ENCODE data around the gene STK16. TPM values are rescaled to one million over a fixed set of nuclear protein-coding genes. Genes with fewer than 3 reads are reported as not detected.

The STK16 gene
- total and polyA plus RNA-seq, 2 of the 4 experiments (the other 2 are of a cell fraction) = 44.4 to 50.1 TPM

GRCh38 chr2:219290381-219291171 is 45.3 kb downstream of the STK16 start:
- Histone ChIP-seq H3K9me1 (ENCODE audit: insufficient read depth, low read length) (peaks cover 11% of the 10 kb centered on the region; the same call in 1 of the 2 replicates), H4K20me1 (ENCODE audit: insufficient read depth, low read length) (peaks cover 9% of the 10 kb centered on the region; the same call in 1 of the 2 replicates), H3K14ac (replicated peaks; ENCODE audit: low read depth, low read length) (no peak overlapping the region), H2BK120ac (ENCODE audit: low read depth, low read length) (no peak overlapping the region; the same call in 1 of the 2 replicates), H3K27ac (ENCODE audit: insufficient read depth, low read length) (no peak overlapping the region), H3K4ac (ENCODE audit: low read depth, low read length) (peak overlapping the region; percentile 86; the same call in 1 of the 2 replicates), H4K91ac (ENCODE audit: insufficient read depth, low read depth, low read length) (peak overlapping the region; percentile 81; the same call in 1 of the 2 replicates), H3K4me2 (ENCODE audit: low read depth, low read length) (no peak overlapping the region), H3K56ac (ENCODE audit: extremely low read depth, insufficient read depth, low read length) (no peak overlapping the region), H2BK5ac (ENCODE audit: low read depth, low read length, poor library complexity, severe bottlenecking) (no peak overlapping the region), H3K23ac (ENCODE audit: low read depth, low read length) (no peak overlapping the region), H2AFZ (replicated peaks; ENCODE audit: low read length, poor library complexity) (peak overlapping the region; percentile 77), H2AK9ac (replicated peaks; ENCODE audit: low read depth, low read length, poor library complexity) (peak overlapping the region; percentile 94), H2BK15ac (ENCODE audit: low read depth, low read length) (no peak overlapping the region; the same call in 2 of the 3 replicates), H3K79me1 (ENCODE audit: low read depth in 1 of 2, low read length in 2 of 2) (no peaks in the 10 kb centered on the region), H2AK5ac (ENCODE audit: low read depth, low read length) (peak overlapping the region; percentile 74; the same call in 1 of the 2 replicates), H3K9me3 (ENCODE audit: control insufficient read depth, insufficient read depth, low read length) (no peaks in the 10 kb centered on the region), H4K8ac (ENCODE audit: low read depth in 2 of 2, low read length in 2 of 2) (no peak overlapping the region; a peak in 1 of 4 replicates), H3K27me3 (ENCODE audit: control insufficient read depth, insufficient read depth, low read length) (no peaks in the 10 kb centered on the region), H3K18ac (ENCODE audit: low read depth, low read length) (no peak overlapping the region), H3K4me3 (ENCODE audit: insufficient read depth, low read depth, low read length) (no peak overlapping the region), H2BK20ac (ENCODE audit: low read depth, low read length) (0 out of 2 replicates have a peak overlapping the region, but pooled peaks have one; percentile 32), H4K5ac (ENCODE audit: low read depth, low read length) (no peak overlapping the region; the same call in 1 of the 2 replicates), H3K36me3 (ENCODE audit: control insufficient read depth, insufficient read depth, low read length) (peaks cover 10% of the 10 kb centered on the region; the same call in 1 of the 2 replicates), H3K4me1 (ENCODE audit: control insufficient read depth, insufficient read depth, low read length) (peaks cover 20% of the 10 kb centered on the region), H3K9ac (ENCODE audit: low read depth, low read length) (no peak overlapping the region)
- ATAC-seq (ENCODE audit: low read depth) (no peak), DNase-seq (no peak)
- CTCF ChIA-PET = no interaction called here
- 91% methylated on average over 10 of the region's 16 CpGs; no CpG with 5 or more reads in 1 of the 2 experiments for WGBS, 2 experiments (ENCODE audit: extremely low coverage in 2 of 2, insufficient read length in 1 of 2)
- POLR2A ChIA-PET (ENCODE audit: unreplicated experiment) = no interaction called here
- intact Hi-C loops (cut with micrococcal nuclease) = no loop called here
- dilution Hi-C loops (cut with HindIII; ENCODE audit: low sequenced_read_pairs, unreplicated experiment) = no loop called here
- TF ChIP-seq, protein P1, sequence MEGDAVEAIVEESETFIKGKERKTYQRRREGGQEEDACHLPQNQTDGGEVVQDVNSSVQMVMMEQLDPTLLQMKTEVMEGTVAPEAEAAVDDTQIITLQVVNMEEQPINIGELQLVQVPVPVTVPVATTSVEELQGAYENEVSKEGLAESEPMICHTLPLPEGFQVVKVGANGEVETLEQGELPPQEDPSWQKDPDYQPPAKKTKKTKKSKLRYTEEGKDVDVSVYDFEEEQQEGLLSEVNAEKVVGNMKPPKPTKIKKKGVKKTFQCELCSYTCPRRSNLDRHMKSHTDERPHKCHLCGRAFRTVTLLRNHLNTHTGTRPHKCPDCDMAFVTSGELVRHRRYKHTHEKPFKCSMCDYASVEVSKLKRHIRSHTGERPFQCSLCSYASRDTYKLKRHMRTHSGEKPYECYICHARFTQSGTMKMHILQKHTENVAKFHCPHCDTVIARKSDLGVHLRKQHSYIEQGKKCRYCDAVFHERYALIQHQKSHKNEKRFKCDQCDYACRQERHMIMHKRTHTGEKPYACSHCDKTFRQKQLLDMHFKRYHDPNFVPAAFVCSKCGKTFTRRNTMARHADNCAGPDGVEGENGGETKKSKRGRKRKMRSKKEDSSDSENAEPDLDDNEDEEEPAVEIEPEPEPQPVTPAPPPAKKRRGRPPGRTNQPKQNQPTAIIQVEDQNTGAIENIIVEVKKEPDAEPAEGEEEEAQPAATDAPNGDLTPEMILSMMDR (conservative IDR thresholded peaks at IDR 0.05; ENCODE audit: low read depth, low read length) = no peak
- TF ChIP-seq SMC3 (IDR thresholded peaks at IDR 0.05; ENCODE audit: low read depth, low read length) (no peak), MXI1 (IDR thresholded peaks at IDR 0.05; ENCODE audit: borderline replicate concordance, low read depth, low read length) (no peak), RAD21 (IDR thresholded peaks at IDR 0.05; ENCODE audit: low read length) (no peak)
- in situ Hi-C loops (cut with MboI; ENCODE audit: low sequenced_read_pairs) = no loop called here
- BruUV-seq (replicated peaks) = no TSS peak

Data from IMR-90 (cell line).